Progenitor cell of endocrine pancreas (in vitro differentiated cells): ENCODE measurements around the gene TMEM220. TPM values are rescaled to one million over a fixed set of nuclear protein-coding genes. Genes with fewer than 3 reads are reported as not detected.

ENCODE experiments used
- DNase-seq: peaks from one replicate; pipeline ENCODE4 v3.0.0; 2021; ENCODE audit warnings: low spot score; ENCODE audit not compliant: unreplicated experiment
- H3K27ac Mint-ChIP-seq: 2 replicates; pipeline ENCODE4 v1.8.0; 2021; ENCODE audit warnings: mild to moderate bottlenecking, moderate library complexity, mixed read lengths
- H3K27me3 Mint-ChIP-seq: 2 replicates; pipeline ENCODE4 v1.8.0; 2021; ENCODE audit warnings: mixed read lengths
- H3K36me3 Mint-ChIP-seq: 2 replicates; pipeline ENCODE4 v1.8.0; 2022; ENCODE audit warnings: mixed read lengths; ENCODE audit not compliant: insufficient read depth
- H3K4me1 Mint-ChIP-seq: 2 replicates; pipeline ENCODE4 v1.8.0; 2021; ENCODE audit warnings: low read depth, mixed read lengths
- H3K4me3 Mint-ChIP-seq: 2 replicates; pipeline ENCODE4 v1.8.0; 2021; ENCODE audit warnings: low read depth, mild to moderate bottlenecking, moderate library complexity, mixed read lengths
- H3K9me3 Mint-ChIP-seq: 2 replicates; pipeline ENCODE4 v1.8.0; 2021; ENCODE audit warnings: low read depth, mixed read lengths
- total RNA-seq: library from RNA; stranded (reverse); gene quantifications from 2 replicates; pipeline ENCODE4 v1.2.1, GENCODE V29; 2021
- TF ChIP-seq, protein P1 (sequence below): fragments of 200-600 bp; sonication (generic); IDR thresholded peaks from one replicate; pipeline ENCODE4 v1.5.0; 2021; ENCODE audit warnings: antibody characterized with exemption, mild to moderate bottlenecking; ENCODE audit not compliant: unreplicated experiment

Gene TMEM220
- total RNA-seq, 1 donor from 2014 or later, result 3.3 TPM

DNA sequence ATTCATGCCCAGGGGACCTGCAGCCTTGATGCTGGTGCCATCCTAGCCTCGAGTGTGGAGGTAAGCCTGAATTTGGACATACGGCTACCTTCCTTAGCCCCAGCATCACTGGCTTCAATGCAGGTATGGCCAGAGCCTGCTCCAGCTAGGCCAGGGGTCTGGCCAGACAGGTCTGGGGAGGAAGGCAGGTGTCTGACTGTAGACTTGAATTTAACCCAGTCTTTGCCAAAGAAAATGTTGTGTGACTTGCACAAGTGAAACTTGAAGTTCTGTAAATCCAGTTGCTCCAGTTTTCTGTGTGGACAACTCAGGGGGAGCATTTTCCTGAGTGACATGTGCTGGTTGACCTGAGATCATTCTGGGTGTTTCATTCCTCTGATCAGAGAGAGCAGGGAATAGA is 41.3 kb upstream of the TMEM220 start:
- H3K9me3 Mint-ChIP-seq, result peaks cover 14% of the 10 kb centered on the region
- no peak overlapping the region for H3K4me3 Mint-ChIP-seq
- no peak overlapping the region for H3K27ac Mint-ChIP-seq
- H3K4me1 Mint-ChIP-seq, result peaks cover 5% of the 10 kb centered on the region
- TF ChIP-seq, protein P1, sequence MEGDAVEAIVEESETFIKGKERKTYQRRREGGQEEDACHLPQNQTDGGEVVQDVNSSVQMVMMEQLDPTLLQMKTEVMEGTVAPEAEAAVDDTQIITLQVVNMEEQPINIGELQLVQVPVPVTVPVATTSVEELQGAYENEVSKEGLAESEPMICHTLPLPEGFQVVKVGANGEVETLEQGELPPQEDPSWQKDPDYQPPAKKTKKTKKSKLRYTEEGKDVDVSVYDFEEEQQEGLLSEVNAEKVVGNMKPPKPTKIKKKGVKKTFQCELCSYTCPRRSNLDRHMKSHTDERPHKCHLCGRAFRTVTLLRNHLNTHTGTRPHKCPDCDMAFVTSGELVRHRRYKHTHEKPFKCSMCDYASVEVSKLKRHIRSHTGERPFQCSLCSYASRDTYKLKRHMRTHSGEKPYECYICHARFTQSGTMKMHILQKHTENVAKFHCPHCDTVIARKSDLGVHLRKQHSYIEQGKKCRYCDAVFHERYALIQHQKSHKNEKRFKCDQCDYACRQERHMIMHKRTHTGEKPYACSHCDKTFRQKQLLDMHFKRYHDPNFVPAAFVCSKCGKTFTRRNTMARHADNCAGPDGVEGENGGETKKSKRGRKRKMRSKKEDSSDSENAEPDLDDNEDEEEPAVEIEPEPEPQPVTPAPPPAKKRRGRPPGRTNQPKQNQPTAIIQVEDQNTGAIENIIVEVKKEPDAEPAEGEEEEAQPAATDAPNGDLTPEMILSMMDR, result no peak
- H3K36me3 Mint-ChIP-seq, result peaks cover 4% of the 10 kb centered on the region
- H3K27me3 Mint-ChIP-seq, result peaks cover 9% of the 10 kb centered on the region
- no peak for DNase-seq

DNA sequence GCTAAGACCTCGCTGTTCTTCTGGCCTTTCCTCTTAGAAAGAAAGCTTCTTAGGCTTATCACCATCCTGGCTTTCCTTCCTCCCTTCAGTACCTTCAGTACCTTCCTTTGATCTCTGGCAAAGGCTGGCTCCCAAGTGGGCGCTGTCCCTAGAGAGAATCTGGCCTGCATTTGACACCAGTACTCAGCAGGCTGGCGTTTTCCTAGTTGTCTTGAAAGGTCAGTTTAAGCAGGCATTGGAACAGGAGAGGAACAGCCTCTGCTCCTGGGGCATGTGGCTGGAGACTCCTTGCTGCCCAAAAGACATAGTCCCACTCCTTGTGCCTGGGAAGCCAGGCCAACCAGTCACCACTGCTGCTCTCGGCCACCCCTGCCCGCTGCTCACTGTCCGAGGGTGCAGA is 40.0 kb upstream of the TMEM220 start:
- H3K27ac Mint-ChIP-seq, result no peak overlapping the region
- peaks cover 5% of the 10 kb centered on the region for H3K4me1 Mint-ChIP-seq
- TF ChIP-seq, protein P1, result no peak
- no peak for DNase-seq
- no peaks in the 10 kb centered on the region for H3K36me3 Mint-ChIP-seq
- H3K27me3 Mint-ChIP-seq, result peaks cover 6% of the 10 kb centered on the region
- H3K9me3 Mint-ChIP-seq, result peaks cover 8% of the 10 kb centered on the region
- no peak overlapping the region for H3K4me3 Mint-ChIP-seq

DNA sequence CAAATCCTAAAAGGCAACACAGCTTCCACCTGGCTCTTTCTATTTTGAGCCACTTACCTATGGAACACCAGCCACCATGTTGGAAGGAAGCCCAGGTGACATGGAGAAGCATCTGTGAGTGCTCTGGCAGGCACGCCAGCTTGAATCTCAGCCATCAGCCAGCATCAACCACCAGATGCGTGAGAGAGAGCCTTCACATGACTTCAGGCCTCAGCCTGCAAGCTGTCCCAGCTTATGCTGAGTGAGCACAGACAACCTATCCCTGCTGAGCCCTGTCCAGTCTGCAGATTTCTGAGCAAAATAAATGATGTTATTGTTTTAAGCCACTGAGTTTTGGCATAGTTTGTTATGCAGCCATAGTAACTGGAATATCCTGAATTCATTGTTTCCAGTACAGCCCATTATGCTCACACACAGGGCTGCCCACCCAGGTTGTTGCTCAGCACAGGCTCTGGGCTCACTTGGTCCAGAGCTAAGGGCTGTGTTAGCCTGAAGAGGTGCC is 39.0 kb upstream of the TMEM220 start:
- H3K9me3 Mint-ChIP-seq, result peaks cover 8% of the 10 kb centered on the region
- H3K4me3 Mint-ChIP-seq, result no peak overlapping the region
- peaks cover 4% of the 10 kb centered on the region for H3K27me3 Mint-ChIP-seq
- TF ChIP-seq, protein P1, result no peak
- no peak overlapping the region for H3K27ac Mint-ChIP-seq
- H3K36me3 Mint-ChIP-seq, result no peaks in the 10 kb centered on the region
- no peak for DNase-seq
- peaks cover 5% of the 10 kb centered on the region for H3K4me1 Mint-ChIP-seq

DNA sequence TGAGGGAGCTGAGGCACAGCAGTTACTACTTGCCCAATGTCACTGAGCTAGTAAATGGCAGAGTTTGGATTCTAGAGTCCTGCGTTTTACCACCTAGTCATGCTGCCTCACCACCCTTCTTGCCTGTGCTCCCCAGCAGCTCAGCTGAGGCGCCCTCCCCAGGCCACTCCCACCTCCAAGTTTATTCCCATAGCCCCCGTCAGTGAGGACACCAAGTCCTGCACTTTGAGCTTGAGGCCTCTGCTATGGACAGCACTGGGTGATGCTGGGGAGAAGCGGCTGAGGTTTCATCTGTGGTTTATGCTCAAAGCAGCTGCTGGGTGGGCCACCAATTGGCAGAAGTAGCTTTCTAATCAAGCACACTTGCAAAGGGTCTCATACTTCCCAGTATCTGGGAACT is 37.4 kb upstream of the TMEM220 start:
- H3K27ac Mint-ChIP-seq, result no peak overlapping the region
- no peak for DNase-seq

DNA sequence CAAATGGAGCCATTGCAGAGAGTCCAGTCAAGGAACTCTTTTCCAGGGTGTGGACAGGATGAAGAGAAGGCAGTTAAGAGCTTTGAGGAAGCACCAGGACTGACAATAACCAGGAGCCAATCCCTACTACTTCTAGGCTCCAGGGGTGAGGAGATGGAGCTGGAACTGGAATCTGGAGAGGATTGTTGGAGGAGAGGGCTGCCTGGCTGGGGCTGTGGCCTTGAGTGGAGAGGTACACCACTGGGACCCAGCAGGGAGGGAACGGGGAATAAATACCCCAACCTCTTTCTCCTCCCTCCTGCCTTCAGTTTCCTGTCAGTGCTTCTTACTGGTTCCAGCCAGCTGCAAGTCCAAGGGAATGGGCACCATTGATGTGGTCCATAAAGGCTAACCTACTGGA is 32.2 kb upstream of the TMEM220 start:
- H3K27ac Mint-ChIP-seq, result no peak overlapping the region
- peaks cover 4% of the 10 kb centered on the region for H3K9me3 Mint-ChIP-seq
- H3K4me1 Mint-ChIP-seq, result peaks cover 12% of the 10 kb centered on the region
- H3K4me3 Mint-ChIP-seq, result no peak overlapping the region
- no peak for DNase-seq
- peaks cover 2% of the 10 kb centered on the region for H3K27me3 Mint-ChIP-seq
- TF ChIP-seq, protein P1, result no peak
- no peaks in the 10 kb centered on the region for H3K36me3 Mint-ChIP-seq

More for the DNA sequence above, 37.4 kb upstream of the TMEM220 start:
- Mint-ChIP-seq H3K4me1 (peaks cover 5% of the 10 kb centered on the region), H3K27me3 (peaks cover 5% of the 10 kb centered on the region), H3K9me3 (peaks cover 5% of the 10 kb centered on the region), H3K4me3 (no peak overlapping the region), H3K36me3 (no peaks in the 10 kb centered on the region)
- TF ChIP-seq, protein P1, result no peak
